ENCODE data around the gene TFEC.

Gene TFEC

GRCh38 chr7:115973406-115973805 is 57.2 kb downstream of the TFEC start:
- TF ChIP-seq, protein P1, sequence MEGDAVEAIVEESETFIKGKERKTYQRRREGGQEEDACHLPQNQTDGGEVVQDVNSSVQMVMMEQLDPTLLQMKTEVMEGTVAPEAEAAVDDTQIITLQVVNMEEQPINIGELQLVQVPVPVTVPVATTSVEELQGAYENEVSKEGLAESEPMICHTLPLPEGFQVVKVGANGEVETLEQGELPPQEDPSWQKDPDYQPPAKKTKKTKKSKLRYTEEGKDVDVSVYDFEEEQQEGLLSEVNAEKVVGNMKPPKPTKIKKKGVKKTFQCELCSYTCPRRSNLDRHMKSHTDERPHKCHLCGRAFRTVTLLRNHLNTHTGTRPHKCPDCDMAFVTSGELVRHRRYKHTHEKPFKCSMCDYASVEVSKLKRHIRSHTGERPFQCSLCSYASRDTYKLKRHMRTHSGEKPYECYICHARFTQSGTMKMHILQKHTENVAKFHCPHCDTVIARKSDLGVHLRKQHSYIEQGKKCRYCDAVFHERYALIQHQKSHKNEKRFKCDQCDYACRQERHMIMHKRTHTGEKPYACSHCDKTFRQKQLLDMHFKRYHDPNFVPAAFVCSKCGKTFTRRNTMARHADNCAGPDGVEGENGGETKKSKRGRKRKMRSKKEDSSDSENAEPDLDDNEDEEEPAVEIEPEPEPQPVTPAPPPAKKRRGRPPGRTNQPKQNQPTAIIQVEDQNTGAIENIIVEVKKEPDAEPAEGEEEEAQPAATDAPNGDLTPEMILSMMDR (IDR thresholded peaks at IDR 0.05; ENCODE audit: insufficient read depth, low read length, poor library complexity, severe bottlenecking) = no peak
- H3K27me3 ChIP-seq (replicated peaks; ENCODE audit: control insufficient read depth, insufficient read depth, low read length) = no peaks in the 10 kb centered on the region
- H3K36me3 ChIP-seq (ENCODE audit: control insufficient read depth, insufficient read depth, low read length) = no peaks in the 10 kb centered on the region
- DNase-seq (ENCODE audit: extremely low read depth, insufficient read length) = no peak
- H3K4me3 ChIP-seq (replicated peaks; ENCODE audit: low read depth, low read length) = no peak overlapping the region

GRCh38 chr7:115971506-115971905 is 59.1 kb downstream of the TFEC start:
- no peak for DNase-seq (ENCODE audit: extremely low read depth, insufficient read length)
- Histone ChIP-seq H3K27me3 (replicated peaks; ENCODE audit: control insufficient read depth, insufficient read depth, low read length) (no peaks in the 10 kb centered on the region), H3K4me3 (replicated peaks; ENCODE audit: low read depth, low read length) (no peak overlapping the region), H3K36me3 (ENCODE audit: control insufficient read depth, insufficient read depth, low read length) (no peaks in the 10 kb centered on the region)
- TF ChIP-seq, protein P1 (IDR thresholded peaks at IDR 0.05; ENCODE audit: insufficient read depth, low read length, poor library complexity, severe bottlenecking) = no peak

- no peaks in the 10 kb centered on the region for H3K27me3 ChIP-seq (replicated peaks; ENCODE audit: control insufficient read depth, insufficient read depth, low read length)
- DNase-seq (ENCODE audit: extremely low read depth, insufficient read length) = no peak
- TF ChIP-seq, protein P1 (IDR thresholded peaks at IDR 0.05; ENCODE audit: insufficient read depth, low read length, poor library complexity, severe bottlenecking) = no peak
- no peak overlapping the region for H3K4me3 ChIP-seq (replicated peaks; ENCODE audit: low read depth, low read length)
- no peaks in the 10 kb centered on the region for H3K36me3 ChIP-seq (ENCODE audit: control insufficient read depth, insufficient read depth, low read length)
These were observed 62.0 kb downstream of the TFEC start for GRCh38 chr7:115968596-115968995.

- no peaks in the 10 kb centered on the region for H3K36me3 ChIP-seq (ENCODE audit: control insufficient read depth, insufficient read depth, low read length)
- TF ChIP-seq, protein P1 (IDR thresholded peaks at IDR 0.05; ENCODE audit: insufficient read depth, low read length, poor library complexity, severe bottlenecking) = no peak
- DNase-seq (ENCODE audit: extremely low read depth, insufficient read length) = no peak
- no peak overlapping the region for H3K4me3 ChIP-seq (replicated peaks; ENCODE audit: low read depth, low read length)
- H3K27me3 ChIP-seq (replicated peaks; ENCODE audit: control insufficient read depth, insufficient read depth, low read length) = no peaks in the 10 kb centered on the region
These were observed 62.4 kb downstream of the TFEC start for GRCh38 chr7:115968171-115968570.

DNA sequence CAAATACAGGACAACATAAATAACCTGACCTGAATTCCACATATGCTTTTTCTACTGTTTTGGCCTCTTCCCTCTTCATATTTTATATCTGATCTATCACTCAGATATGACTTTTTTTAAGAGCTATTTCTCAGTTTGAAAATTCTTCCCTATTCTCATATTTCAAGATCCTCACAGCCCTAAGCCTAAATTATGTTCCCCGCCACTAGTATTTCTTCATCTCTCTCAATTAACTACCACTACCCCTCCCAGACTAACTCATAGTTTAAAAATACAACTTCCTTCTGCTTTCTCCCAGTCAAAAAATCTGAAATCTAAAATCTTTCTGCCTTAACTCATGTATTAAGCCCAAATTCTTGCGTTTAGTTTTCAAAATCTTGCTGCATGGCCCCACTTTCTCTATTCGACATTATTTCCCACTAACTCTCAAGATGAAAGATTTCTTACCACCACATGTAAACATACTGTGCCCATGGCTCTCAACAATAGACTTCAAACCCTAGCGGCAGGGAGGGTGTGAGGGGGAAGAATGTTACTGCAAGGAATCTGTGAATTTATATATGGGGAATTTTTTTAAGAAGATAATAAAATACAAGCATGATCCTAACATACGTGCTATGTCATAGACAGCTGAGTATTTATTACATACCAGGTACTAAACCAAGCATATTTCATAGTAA is 64.6 kb downstream of the TFEC start:
- TF ChIP-seq, protein P1 (IDR thresholded peaks at IDR 0.05; ENCODE audit: insufficient read depth, low read length, poor library complexity, severe bottlenecking) = no peak
- Histone ChIP-seq H3K27me3 (replicated peaks; ENCODE audit: control insufficient read depth, insufficient read depth, low read length) (no peaks in the 10 kb centered on the region), H3K36me3 (ENCODE audit: control insufficient read depth, insufficient read depth, low read length) (no peaks in the 10 kb centered on the region), H3K4me3 (replicated peaks; ENCODE audit: low read depth, low read length) (no peak overlapping the region)
- no peak for DNase-seq (ENCODE audit: extremely low read depth, insufficient read length)

- no peaks in the 10 kb centered on the region for H3K27me3 ChIP-seq (replicated peaks; ENCODE audit: control insufficient read depth, insufficient read depth, low read length)
- TF ChIP-seq, protein P1 (IDR thresholded peaks at IDR 0.05; ENCODE audit: insufficient read depth, low read length, poor library complexity, severe bottlenecking) = no peak
- H3K4me3 ChIP-seq (replicated peaks; ENCODE audit: low read depth, low read length) = no peak overlapping the region
- no peak for DNase-seq (ENCODE audit: extremely low read depth, insufficient read length)
- H3K36me3 ChIP-seq (ENCODE audit: control insufficient read depth, insufficient read depth, low read length) = no peaks in the 10 kb centered on the region
These were observed 65.3 kb downstream of the TFEC start for GRCh38 chr7:115965236-115965635.
